Measurements from ENCODE around the gene ST8SIA5.

DNA sequence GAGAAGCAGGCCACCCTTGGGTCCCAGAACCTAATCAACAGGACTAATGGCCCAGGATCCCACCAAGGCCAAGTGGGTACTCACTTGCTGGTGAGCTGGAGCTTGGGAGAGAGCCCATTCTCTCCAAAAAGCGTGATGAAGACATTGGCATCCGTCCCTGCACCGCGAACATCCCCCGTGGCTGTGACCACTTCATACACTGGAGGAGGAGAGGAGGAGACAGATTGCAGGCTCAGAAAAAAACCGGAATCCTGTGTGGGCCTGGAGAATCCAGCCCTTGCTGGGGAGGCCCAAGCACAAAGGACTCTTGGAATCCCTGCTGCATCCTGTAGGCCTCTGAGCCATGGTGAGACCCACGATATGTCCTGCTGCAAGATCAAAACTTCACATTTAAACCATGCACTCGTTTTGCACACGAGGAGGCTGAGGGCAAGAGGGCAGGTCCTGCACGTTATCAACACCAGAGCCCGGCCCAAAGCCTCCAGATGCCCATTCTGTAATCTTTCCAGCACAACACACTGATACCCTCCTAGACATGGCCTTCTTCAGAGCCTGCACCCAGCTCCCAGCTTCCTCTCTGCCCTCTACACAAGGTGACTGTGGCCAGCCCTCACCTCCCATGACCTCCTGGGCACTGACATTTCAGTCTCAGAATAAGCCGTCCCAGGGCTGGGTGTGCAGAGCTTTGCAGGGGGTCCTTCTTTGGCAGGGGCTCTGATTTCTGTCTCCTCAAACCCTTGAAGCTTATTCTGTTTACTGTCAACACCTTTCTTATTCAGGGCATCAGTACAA is 107.6 kb downstream of the ST8SIA5 start:
- TF ChIP-seq PHF20 (CRISPR knock-in tag; IDR thresholded peaks at IDR 0.05) (no peak), ZNF501 (CRISPR knock-in tag; IDR thresholded peaks at IDR 0.05) (no peak), PPARG (CRISPR knock-in tag; conservative IDR thresholded peaks at IDR 0.05) (no peak), ZNF513 (CRISPR knock-in tag; conservative IDR thresholded peaks at IDR 0.05) (no peak), ZNF138 (CRISPR knock-in tag; IDR thresholded peaks at IDR 0.05; ENCODE audit: low read depth) (no peak), CBX2 (IDR thresholded peaks at IDR 0.05; ENCODE audit: low read depth, low read length) (no peak), CBX2 (CRISPR knock-in tag; IDR thresholded peaks at IDR 0.05; ENCODE audit: low read depth) (no peak), TARDBP (CRISPR knock-in tag; IDR thresholded peaks at IDR 0.05) (no peak), SRF (IDR thresholded peaks at IDR 0.05; ENCODE audit: low read depth, low read length) (no peak), CENPT (CRISPR knock-in tag; IDR thresholded peaks at IDR 0.05; ENCODE audit: low read depth) (no peak), BCL3 (CRISPR knock-in tag; IDR thresholded peaks at IDR 0.05) (no peak), MTF2 (CRISPR knock-in tag; IDR thresholded peaks at IDR 0.05; ENCODE audit: borderline replicate concordance) (no peak), ZNF629 (CRISPR knock-in tag; conservative IDR thresholded peaks at IDR 0.05) (no peak), FOSL1 (CRISPR knock-in tag; IDR thresholded peaks at IDR 0.05; ENCODE audit: borderline replicate concordance) (no peak)
- TF ChIP-seq, protein P1, sequence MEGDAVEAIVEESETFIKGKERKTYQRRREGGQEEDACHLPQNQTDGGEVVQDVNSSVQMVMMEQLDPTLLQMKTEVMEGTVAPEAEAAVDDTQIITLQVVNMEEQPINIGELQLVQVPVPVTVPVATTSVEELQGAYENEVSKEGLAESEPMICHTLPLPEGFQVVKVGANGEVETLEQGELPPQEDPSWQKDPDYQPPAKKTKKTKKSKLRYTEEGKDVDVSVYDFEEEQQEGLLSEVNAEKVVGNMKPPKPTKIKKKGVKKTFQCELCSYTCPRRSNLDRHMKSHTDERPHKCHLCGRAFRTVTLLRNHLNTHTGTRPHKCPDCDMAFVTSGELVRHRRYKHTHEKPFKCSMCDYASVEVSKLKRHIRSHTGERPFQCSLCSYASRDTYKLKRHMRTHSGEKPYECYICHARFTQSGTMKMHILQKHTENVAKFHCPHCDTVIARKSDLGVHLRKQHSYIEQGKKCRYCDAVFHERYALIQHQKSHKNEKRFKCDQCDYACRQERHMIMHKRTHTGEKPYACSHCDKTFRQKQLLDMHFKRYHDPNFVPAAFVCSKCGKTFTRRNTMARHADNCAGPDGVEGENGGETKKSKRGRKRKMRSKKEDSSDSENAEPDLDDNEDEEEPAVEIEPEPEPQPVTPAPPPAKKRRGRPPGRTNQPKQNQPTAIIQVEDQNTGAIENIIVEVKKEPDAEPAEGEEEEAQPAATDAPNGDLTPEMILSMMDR (CRISPR knock-in tag; IDR thresholded peaks at IDR 0.05), result no peak
